Measurements from ENCODE around the gene AJM1. TPM values are rescaled to one million over a fixed set of nuclear protein-coding genes. Genes with fewer than 3 reads are reported as not detected.
"Not testable (repeated sequence)": the region's sequence is repeated elsewhere in the genome, so short reads cannot be mapped to it uniquely, and the experiment has no call there.

AJM1 gene
- total RNA-seq, 1 donor: 1.3 TPM

DNA sequence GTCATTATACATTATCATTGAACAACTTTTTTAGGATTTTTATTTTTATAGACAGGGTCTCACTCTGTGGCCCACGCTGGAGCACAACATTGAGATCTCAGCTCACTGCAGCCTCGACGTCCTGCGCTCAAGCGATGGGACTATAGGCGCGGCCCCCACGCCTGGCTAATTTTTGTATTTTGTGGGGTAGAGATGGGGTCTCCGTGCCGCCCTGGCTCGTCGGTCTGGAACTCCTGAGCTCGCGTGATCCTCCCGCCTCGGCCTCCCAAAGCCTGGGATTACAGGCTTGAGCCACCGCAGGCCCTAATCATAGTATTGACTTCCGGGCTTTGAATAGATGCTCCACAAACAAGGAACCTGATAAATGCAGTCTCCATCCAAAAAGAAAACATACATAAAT, 25.2 kb downstream of the AJM1 start:
- TF ChIP-seq, protein P1, sequence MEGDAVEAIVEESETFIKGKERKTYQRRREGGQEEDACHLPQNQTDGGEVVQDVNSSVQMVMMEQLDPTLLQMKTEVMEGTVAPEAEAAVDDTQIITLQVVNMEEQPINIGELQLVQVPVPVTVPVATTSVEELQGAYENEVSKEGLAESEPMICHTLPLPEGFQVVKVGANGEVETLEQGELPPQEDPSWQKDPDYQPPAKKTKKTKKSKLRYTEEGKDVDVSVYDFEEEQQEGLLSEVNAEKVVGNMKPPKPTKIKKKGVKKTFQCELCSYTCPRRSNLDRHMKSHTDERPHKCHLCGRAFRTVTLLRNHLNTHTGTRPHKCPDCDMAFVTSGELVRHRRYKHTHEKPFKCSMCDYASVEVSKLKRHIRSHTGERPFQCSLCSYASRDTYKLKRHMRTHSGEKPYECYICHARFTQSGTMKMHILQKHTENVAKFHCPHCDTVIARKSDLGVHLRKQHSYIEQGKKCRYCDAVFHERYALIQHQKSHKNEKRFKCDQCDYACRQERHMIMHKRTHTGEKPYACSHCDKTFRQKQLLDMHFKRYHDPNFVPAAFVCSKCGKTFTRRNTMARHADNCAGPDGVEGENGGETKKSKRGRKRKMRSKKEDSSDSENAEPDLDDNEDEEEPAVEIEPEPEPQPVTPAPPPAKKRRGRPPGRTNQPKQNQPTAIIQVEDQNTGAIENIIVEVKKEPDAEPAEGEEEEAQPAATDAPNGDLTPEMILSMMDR (IDR thresholded peaks at IDR 0.05; ENCODE audit: insufficient read depth, low read length): no peak
- H3K4me3 ChIP-seq (ENCODE audit: low read depth, low read length): no peak overlapping the region
- DNase-seq (ENCODE audit: low read depth): no peak

DNA sequence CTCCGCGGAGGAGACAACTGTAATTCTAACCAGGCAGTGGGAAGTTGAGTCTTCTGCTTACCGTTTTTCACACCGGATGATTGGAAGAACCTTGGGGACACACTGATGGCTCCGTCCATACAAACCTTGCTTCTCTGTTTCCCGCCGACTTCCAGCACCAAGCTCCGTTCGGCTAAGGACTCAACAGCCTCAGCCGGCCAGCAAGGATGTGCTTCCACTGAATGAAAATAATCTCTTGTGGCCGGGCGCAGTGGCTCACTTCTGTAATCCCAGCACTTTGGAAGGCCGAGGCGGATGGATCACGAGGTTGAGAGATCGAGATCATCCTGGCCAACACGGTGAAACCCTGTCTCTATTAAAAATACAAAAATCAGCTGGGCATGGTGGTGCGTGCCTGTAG, 25.6 kb downstream of the AJM1 start:
- TF ChIP-seq, protein P1 (IDR thresholded peaks at IDR 0.05; ENCODE audit: insufficient read depth, low read length): no peak
- DNase-seq (ENCODE audit: low read depth): no peak
- H3K4me3 ChIP-seq (ENCODE audit: low read depth, low read length): no peak overlapping the region

DNA sequence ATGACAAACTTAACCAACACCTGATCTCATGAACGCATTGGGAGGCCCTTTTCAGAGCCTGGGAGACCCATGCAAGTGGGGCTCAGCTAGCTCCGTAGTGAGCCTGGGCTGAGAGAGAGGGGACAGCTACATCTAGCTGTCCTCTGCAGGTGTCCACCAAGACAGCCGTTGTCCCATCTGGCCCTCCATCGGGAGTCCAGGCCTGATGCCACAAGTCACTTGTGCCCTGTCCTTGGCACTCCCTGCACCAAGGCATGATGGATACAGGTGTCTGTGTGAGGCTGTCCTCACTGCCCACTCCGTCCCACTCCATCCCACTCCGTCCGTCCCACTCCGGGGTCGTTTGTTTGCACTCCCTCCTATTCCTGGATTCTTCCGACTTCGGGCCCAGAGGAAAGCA, 26.4 kb downstream of the AJM1 start:
- TF ChIP-seq, protein P1 (IDR thresholded peaks at IDR 0.05; ENCODE audit: insufficient read depth, low read length): no peak
- no peak for DNase-seq (ENCODE audit: low read depth)
- no peak overlapping the region for H3K4me3 ChIP-seq (ENCODE audit: low read depth, low read length)

DNA sequence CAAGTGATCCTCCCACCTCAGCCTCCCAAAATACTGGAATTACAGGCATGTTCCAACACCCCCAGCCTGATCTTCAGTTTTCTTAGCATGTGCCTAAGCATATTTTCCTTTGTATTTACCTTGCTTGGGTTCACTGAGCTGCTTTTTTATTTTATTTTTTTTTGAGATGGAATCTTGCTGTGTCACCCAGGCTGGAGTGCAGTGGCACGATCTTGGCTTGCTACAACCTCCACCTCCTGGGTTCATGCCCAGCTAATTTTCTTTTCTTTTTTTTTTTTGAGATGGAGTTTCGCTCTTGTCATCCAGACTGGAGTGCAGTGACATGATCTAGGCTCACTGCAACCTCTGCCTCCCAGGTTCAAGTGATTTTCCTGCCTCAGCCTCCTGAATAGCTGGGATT, 27.3 kb downstream of the AJM1 start:
- H3K4me3 ChIP-seq (ENCODE audit: low read depth, low read length); DNase-seq (ENCODE audit: low read depth): not testable (repeated sequence)

DNA sequence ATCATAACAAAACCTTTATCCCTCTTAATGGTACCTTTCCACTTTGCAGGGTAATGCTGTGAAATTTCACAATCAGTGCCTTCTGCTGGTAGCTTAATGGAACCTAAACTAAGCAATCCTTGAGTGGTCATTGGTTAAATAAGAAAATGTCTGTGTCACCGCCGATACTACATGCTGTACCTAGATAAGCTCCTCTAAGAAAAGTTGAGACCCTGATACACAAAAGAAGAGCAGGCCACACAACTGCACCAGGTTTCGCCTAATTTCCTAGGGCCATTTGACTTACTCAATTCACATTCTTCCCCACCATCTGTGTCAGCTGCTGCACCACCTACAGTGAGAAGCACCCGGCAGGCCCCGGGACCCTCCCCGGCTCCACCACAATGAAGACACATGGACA, 32.9 kb downstream of the AJM1 start:
- DNase-seq (ENCODE audit: low read depth): no peak
- TF ChIP-seq, protein P1 (IDR thresholded peaks at IDR 0.05; ENCODE audit: insufficient read depth, low read length): no peak
- H3K4me3 ChIP-seq (ENCODE audit: low read depth, low read length): no peak overlapping the region

DNA sequence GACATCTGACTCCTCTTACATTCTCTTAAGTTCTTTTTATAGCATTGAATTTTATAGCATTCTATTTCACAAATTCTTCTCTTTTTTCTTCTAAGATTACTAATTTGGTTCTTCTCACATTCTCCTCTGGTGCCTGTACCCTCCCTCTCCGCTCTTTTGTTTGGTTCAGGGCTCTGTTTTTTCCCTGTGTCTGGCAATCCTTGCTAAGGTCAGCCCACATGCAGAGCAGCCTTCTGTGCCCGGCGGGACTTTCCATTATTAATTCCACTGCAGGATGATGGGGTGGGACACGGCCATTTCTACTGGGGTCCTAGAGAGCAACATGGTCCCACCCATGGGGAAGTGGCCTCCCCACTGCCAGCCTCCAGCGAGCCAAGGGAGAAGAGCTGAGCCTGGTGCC, 34.2 kb downstream of the AJM1 start:
- TF ChIP-seq, protein P1 (IDR thresholded peaks at IDR 0.05; ENCODE audit: insufficient read depth, low read length): no peak
- no peak for DNase-seq (ENCODE audit: low read depth)
- H3K4me3 ChIP-seq (ENCODE audit: low read depth, low read length): no peak overlapping the region

DNA sequence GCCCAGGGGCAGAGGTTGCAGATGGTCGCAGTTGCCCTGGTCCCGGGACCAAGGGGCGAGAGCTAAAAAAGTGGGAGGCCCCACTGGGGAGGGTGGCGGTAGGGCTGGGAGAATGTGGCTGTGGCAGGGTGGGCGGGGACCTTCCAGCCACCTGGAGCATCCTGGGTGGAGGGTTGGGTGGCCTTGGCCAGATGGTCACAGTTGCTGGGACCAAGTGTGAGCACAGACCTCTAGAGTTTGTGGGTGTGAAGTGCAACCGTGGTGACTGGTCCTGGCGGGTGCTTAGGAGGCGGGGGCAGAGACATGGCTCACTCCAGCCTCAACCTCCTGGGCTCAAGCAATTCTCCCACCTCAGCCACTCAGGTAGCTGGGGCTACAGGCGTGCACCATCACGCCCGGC, 38.4 kb downstream of the AJM1 start:
- H3K4me3 ChIP-seq (ENCODE audit: low read depth, low read length): no peak overlapping the region
- DNase-seq (ENCODE audit: low read depth): no peak
- TF ChIP-seq, protein P1 (IDR thresholded peaks at IDR 0.05; ENCODE audit: insufficient read depth, low read length): no peak

Data from fibroblast of the aortic adventitia (primary cell).